GM23338 (cell line): Measurements from ENCODE around the gene PRAC2. TPM values are rescaled to one million over a fixed set of nuclear protein-coding genes. Genes with fewer than 3 reads are reported as not detected.

Experiments
- ATAC-seq: fragments of 200-7000 bp; cut with Tn5 transposase; 3 replicates; pipeline ENCODE4 v1.9.1; 2020
- DNase-seq: peaks from one replicate; pipeline ENCODE4 v3.0.0-alpha.2; 2015; ENCODE audit warnings: low spot score
- H2AFZ ChIP-seq: fragments of 200-600 bp; sonication (generic); 2 replicates; pipeline ENCODE4 v1.8.0; 2016; ENCODE audit warnings: antibody characterized with exemption, mild to moderate bottlenecking, moderate library complexity
- H3F3A ChIP-seq: fragments of 200-600 bp; sonication (generic); replicated peaks from 2 replicates; pipeline ENCODE4 v1.8.0; 2017; ENCODE audit warnings: antibody characterized with exemption, mixed run types, low read depth
- H3K27ac ChIP-seq: fragments of 200-600 bp; sonication (generic); 2 replicates; pipeline ENCODE4 v1.6.1; 2016; ENCODE audit warnings: low read depth
- H3K27me3 ChIP-seq: fragments of 200-600 bp; sonication (generic); 2 replicates; pipeline ENCODE4 v1.8.0; 2016; ENCODE audit warnings: mild to moderate bottlenecking, mixed run types, moderate library complexity; ENCODE audit not compliant: insufficient read depth
- H3K36me3 ChIP-seq: fragments of 200-600 bp; sonication (generic); 2 replicates; pipeline ENCODE4 v1.8.0; 2016; ENCODE audit warnings: mild to moderate bottlenecking; ENCODE audit not compliant: insufficient read depth
- H3K4me1 ChIP-seq: fragments of 200-600 bp; sonication (generic); 2 replicates; pipeline ENCODE4 v1.8.0; 2016; ENCODE audit warnings: mild to moderate bottlenecking, moderate library complexity; ENCODE audit not compliant: insufficient read depth
- H3K4me2 ChIP-seq: fragments of 200-600 bp; sonication (generic); 2 replicates; pipeline ENCODE4 v1.7.1; 2017; ENCODE audit warnings: mixed run types
- H3K4me3 ChIP-seq: fragments of 200-600 bp; sonication (generic); 2 replicates; pipeline ENCODE4 v1.6.1; 2016; ENCODE audit warnings: mixed run types
- H3K79me2 ChIP-seq: fragments of 200-600 bp; sonication (generic); replicated peaks from 2 replicates; pipeline ENCODE4 v1.8.0; 2017; ENCODE audit warnings: mild to moderate bottlenecking; ENCODE audit not compliant: insufficient read depth
- H3K9me2 ChIP-seq: fragments of 200-600 bp; sonication (generic); 2 replicates; pipeline ENCODE4 v1.8.0; 2017; ENCODE audit not compliant: insufficient read depth
- H4K20me1 ChIP-seq: fragments of 200-600 bp; sonication (generic); replicated peaks from 2 replicates; pipeline ENCODE4 v1.8.0; 2017; ENCODE audit warnings: mild to moderate bottlenecking; ENCODE audit not compliant: insufficient read depth
- H3K27ac Mint-ChIP-seq: 2 replicates; pipeline ENCODE4 v1.8.0; 2020; ENCODE audit warnings: inconsistent platforms, mild to moderate bottlenecking, moderate library complexity, mixed read lengths
- H3K27me3 Mint-ChIP-seq: 3 replicates; pipeline ENCODE4 v1.8.0; 2022; ENCODE audit warnings: low read depth, mild to moderate bottlenecking, moderate library complexity, mixed read lengths, inconsistent platforms; ENCODE audit not compliant: insufficient read depth, poor library complexity
- H3K36me3 Mint-ChIP-seq: 3 replicates; pipeline ENCODE4 v1.8.0; 2021; ENCODE audit warnings: low read depth, mild to moderate bottlenecking, inconsistent platforms, moderate library complexity, mixed read lengths
- H3K4me1 Mint-ChIP-seq: 3 replicates; pipeline ENCODE4 v1.8.0; 2020; ENCODE audit warnings: mild to moderate bottlenecking, inconsistent platforms, mixed read lengths
- H3K4me3 Mint-ChIP-seq: 3 replicates; pipeline ENCODE4 v1.8.0; 2021; ENCODE audit warnings: moderate library complexity, mild to moderate bottlenecking, inconsistent platforms, mixed read lengths
- H3K9me3 Mint-ChIP-seq: 3 replicates; pipeline ENCODE4 v1.8.0; 2020; ENCODE audit warnings: moderate library complexity, mild to moderate bottlenecking, inconsistent platforms, mixed read lengths
- CTCF ChIP-seq, 2 experiments: fragments of 200-600 bp in 1 of 2; sonication (generic) in 1 of 2; conservative IDR thresholded peaks; 2 replicates each; pipeline versions ENCODE4 v1.5.1 to v1.6.1; 2016 to 2017; ENCODE audit warnings: antibody characterized with exemption in 2 of 2, low read depth in 2 of 2, mild to moderate bottlenecking in 2 of 2, moderate library complexity in 1 of 2
- EZH2 ChIP-seq: fragments of 200-600 bp; sonication (generic); IDR thresholded peaks from one replicate; pipeline ENCODE4 v1.8.0; 2017; ENCODE audit warnings: antibody characterized with exemption, mild to moderate bottlenecking, low read depth; ENCODE audit not compliant: unreplicated experiment
- EZH2phosphoT487 ChIP-seq: fragments of 200-600 bp; sonication (generic); IDR thresholded peaks from one replicate; pipeline ENCODE4 v1.8.1; 2018; ENCODE audit warnings: antibody characterized with exemption; ENCODE audit not compliant: unreplicated experiment
- JUNB ChIP-seq: IDR thresholded peaks from one replicate; pipeline ENCODE4 v1.6.1; 2016; ENCODE audit warnings: antibody characterized with exemption; ENCODE audit not compliant: unreplicated experiment
- POLR2AphosphoS5 ChIP-seq: IDR thresholded peaks from 2 replicates; pipeline ENCODE4 v1.6.1; 2016; ENCODE audit warnings: antibody characterized with exemption, low read depth
- REST ChIP-seq: IDR thresholded peaks from one replicate; pipeline ENCODE4 v1.6.1; 2018; ENCODE audit warnings: antibody characterized with exemption; ENCODE audit not compliant: unreplicated experiment
- STAT1 ChIP-seq: IDR thresholded peaks from one replicate; pipeline ENCODE4 v1.6.1; 2016; ENCODE audit warnings: antibody characterized with exemption; ENCODE audit not compliant: unreplicated experiment
- ZNF331 ChIP-seq: fragments of 250-450 bp; sonication (Bioruptor Pico); IDR thresholded peaks from 2 replicates; pipeline ENCODE4 v1.5.0; 2020; ENCODE audit warnings: low read depth, mild to moderate bottlenecking, moderate library complexity
- ZNF462 ChIP-seq: fragments of 250-450 bp; sonication (Bioruptor Pico); IDR thresholded peaks from 2 replicates; pipeline ENCODE4 v1.5.0; 2020; ENCODE audit warnings: mild to moderate bottlenecking, moderate library complexity
- polyA plus RNA-seq: library from polyadenylated mRNA; unstranded; fragments of >200 nt; fragmentation: Nextera tagmentation; extraction: Ambion mirVana; gene quantifications from 2 replicates; pipeline ENCODE4 v1.2.1, GENCODE V29; 2016
- total RNA-seq: library from RNA; depleted of rRNA; stranded (reverse); fragments of >200 nt; shearing (Covaris generic); gene quantifications from 2 replicates; pipeline ENCODE4 v1.2.3, GENCODE V29; 2014

The PRAC2 gene
- total and polyA plus RNA-seq, 2 experiments from 2014 or later = not detected

GRCh38 chr17:48681609-48682008 lies 41.4 kb upstream of the PRAC2 start (continued):
- no peak for TF ChIP-seq ZNF462 (CRISPR knock-in tag)
- no peak for TF ChIP-seq ZNF331
- no peak for TF ChIP-seq EZH2
- no peak for TF ChIP-seq POLR2AphosphoS5

- Mint-ChIP-seq H3K4me1 (no peaks in the 10 kb centered on the region), H3K9me3 (peaks cover 5% of the 10 kb centered on the region; the same call in 2 of the 3 replicates), H3K27ac (no peak overlapping the region), H3K36me3 (peaks cover 4% of the 10 kb centered on the region; the same call in 1 of the 3 replicates), H3K27me3 (peaks cover 5% of the 10 kb centered on the region), H3K4me3 (no peak overlapping the region)
- no peaks in the 10 kb centered on the region for H3K36me3 ChIP-seq
- no peaks in the 10 kb centered on the region for H3K79me2 ChIP-seq
- H3K27me3 ChIP-seq = 0 out of 2 replicates have a peak, but pooled peaks cover 3% of the 10 kb centered on the region
- no peak overlapping the region for H2AFZ ChIP-seq
- H3F3A ChIP-seq = no peaks in the 10 kb centered on the region
- H3K9me2 ChIP-seq = no peaks in the 10 kb centered on the region
- DNase-seq = no peak
- 0 out of 2 replicates have a peak, but pooled peaks cover 6% of the 10 kb centered on the region for H4K20me1 ChIP-seq
- no peak overlapping the region for H3K27ac ChIP-seq
- no peak overlapping the region for H3K4me3 ChIP-seq
- no peak overlapping the region for H3K4me2 ChIP-seq
- ATAC-seq = no peak
- H3K4me1 ChIP-seq = no peaks in the 10 kb centered on the region
- TF ChIP-seq POLR2AphosphoS5 = no peak
- no peak for TF ChIP-seq STAT1
- no peak for TF ChIP-seq REST
- TF ChIP-seq EZH2phosphoT487 = no peak
- no peak for TF ChIP-seq CTCF (conservative IDR thresholded peaks at IDR 0.05; ENCODE audit: low read depth in 2 of 2)
- no peak for TF ChIP-seq EZH2
- no peak for TF ChIP-seq JUNB
Observed at GRCh38 chr17:48690655-48691054, 32.3 kb upstream of the PRAC2 start.
